Vagina (tissue), 2 donors: ENCODE results near the gene RNF208.

Experiments
- CTCF ChIP-seq, 3 experiments: fragments of 450-650 bp in 2 of 3; fragments of 200-600 bp in 1 of 3; sonication (generic) in 1 of 3; IDR thresholded peaks; one replicate each; pipeline ENCODE4 v1.5.1; 2017 to 2019; ENCODE audit warnings: antibody characterized with exemption in 3 of 3, mild to moderate bottlenecking in 2 of 3, moderate library complexity in 2 of 3
- POLR2AphosphoS5 ChIP-seq, 2 donors: sonication (generic); formaldehyde crosslinking; IDR thresholded peaks; one replicate each; pipeline ENCODE4 v1.9.0; 2017; ENCODE audit warnings: antibody characterized with exemption in 2 of 2, mild to moderate bottlenecking in 2 of 2, low read depth in 1 of 2; ENCODE audit not compliant: insufficient read depth in 1 of 2

GRCh38 chr9:137251490-137252268, 29.6 kb upstream of the RNF208 start:
- no peak for TF ChIP-seq CTCF (IDR thresholded peaks at IDR 0.05)
- TF ChIP-seq POLR2AphosphoS5 (IDR thresholded peaks at IDR 0.05; ENCODE audit: insufficient read depth in 1 of 2, low read depth in 1 of 2): no peak
